G401 (cell line): ENCODE results near the gene MIOS. TPM values are rescaled to one million over a fixed set of nuclear protein-coding genes. Genes with fewer than 3 reads are reported as not detected.
"Not testable (repeated sequence)": the region's sequence is repeated elsewhere in the genome, so short reads cannot be mapped to it uniquely, and the experiment has no call there.

Experiments used
- DNase-seq: peaks from one replicate; pipeline ENCODE4 v3.0.0-alpha.2; 2015; ENCODE audit warnings: low spot score
- in situ Hi-C: cut with HindIII; loops from 2 replicates; pipeline ENCODE4 v1.10.0; 2016; ENCODE audit warnings: low sequenced_read_pairs, mixed read lengths
- total RNA-seq: library from RNA; depleted of rRNA; stranded (reverse); fragments of >200 nt; shearing (Covaris generic); gene quantifications from 2 replicates; pipeline ENCODE4 v1.2.3, GENCODE V29; 2014; rRNA removed

Gene MIOS
- total RNA-seq, 1 experiment from 2014 or later: 224 TPM

DNA sequence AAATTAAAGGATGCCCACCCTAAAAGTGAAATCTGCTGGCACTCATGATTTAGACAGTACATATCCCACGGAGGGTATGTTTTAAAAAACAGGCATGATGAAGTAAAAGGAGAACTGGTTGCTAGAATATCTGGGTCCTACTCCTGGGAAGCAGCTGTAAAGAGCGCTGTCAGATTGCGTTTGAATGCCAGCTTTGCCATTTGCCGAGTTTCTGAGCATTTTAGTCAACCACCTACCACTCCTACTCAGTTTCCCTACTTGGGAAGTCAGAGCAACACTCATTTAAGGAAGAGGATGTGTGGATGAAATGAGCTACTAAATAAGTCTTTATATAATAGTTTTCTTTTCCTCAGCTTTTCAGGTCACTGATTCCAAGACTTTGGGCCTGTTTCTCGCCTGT lies 72.7 kb downstream of the MIOS start:
- in situ Hi-C loops: no loop called here
- DNase-seq: no peak

- in situ Hi-C loops: no loop called here
- peak; percentile 59 for DNase-seq
Measured at GRCh38 chr7:7639847-7640220, 73.2 kb downstream of the MIOS start.

DNA sequence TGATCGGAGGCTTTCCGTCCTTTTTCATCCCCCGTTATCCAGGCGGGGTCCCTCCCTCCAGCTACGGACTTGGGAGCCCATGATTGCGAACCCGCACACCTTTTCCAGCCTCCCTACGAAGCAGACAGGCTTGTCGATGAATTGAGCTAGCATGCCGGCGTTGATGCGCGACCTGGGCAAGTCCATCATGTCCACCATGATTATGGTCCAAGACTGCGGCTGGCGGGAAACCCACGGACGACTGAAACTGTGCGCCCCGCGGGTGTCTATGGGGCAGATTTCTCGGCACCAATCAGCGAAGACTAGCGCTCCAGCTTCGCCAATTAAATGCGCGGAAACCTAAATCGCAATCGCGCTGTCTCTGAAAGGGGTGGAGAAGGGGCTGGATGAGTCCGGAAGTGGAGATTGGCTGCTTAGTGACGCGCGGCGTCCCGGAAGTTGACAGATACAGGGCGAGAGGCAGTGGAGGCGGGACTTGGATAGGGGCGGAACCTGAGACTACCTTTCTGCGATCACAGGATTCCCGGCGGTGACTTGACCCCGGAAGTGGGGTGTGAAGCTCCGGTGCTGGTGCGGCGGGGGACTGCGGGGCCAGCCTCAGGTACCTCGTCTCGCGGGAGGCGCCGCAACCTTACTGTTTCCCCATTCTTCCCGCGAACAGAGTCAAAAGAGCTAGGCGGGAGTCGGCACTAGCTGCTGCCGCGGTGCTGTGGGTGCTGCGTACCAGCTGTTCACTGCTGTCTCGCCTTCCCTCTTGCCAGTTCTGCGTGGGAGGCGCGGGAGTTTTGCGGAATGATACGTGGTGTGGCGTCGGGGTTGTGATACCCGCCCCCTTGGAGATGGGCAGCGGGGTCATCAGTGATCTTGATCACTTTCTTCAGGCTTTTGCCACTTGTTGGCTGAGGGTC lies 73.8 kb downstream of the MIOS start, which contains the start of gene UMAD1:
Gene UMAD1, plus strand, starts transcription at position 532 of the 908 bp plus-strand sequence. CDS start 32,620 bp downstream, outside the sequence.
- peak; percentile 100 for DNase-seq
- in situ Hi-C loops: no loop called here

DNA sequence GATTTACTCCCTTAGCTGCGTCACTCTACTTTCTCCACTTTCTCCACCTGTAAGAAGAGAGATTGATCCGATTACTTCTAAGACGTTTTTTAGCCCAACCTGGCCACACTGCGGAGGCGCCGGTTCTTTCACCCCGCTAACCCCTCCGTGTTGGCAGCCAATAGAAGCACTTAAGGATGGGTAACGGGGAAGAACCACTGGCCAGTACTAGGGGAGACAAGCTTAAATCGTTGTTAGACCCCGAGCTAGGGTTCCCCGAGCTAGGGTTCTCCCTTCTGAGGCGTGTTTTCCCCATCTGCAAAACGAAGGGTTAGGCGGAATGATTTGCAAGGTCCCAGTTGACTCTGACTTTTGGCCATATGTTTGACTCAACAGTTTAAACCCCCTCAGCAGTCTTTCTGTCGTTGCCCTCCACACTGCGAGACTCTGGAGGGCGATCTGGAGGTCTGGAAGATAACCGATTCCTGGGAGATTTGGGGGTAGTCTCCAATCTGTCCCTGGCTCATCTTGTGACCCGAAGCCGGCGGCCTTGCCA lies 74.5 kb downstream of the MIOS start:
- no peak for DNase-seq
- in situ Hi-C loops: no loop called here

DNA sequence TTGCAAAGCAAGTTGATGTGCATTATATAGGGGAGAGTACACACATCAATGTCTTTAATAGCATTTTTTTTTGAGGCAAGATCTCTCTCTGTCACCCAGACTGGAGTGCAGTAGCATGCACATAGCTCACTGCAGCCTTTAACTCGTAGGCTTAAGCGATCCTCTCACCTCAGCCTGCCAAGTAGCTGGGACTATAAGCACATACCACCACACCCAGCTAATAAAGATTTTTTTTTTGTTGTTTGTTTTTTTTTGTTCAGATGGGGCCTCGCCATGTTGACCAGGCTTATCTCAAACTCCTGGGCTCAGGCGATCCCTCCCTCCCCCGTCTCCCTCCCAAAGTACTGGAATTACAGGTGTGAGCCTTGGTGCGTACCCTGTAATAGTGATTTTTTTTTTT lies 75.4 kb downstream of the MIOS start:
- peak; percentile 9 for DNase-seq
- in situ Hi-C loops: no loop called here

DNA sequence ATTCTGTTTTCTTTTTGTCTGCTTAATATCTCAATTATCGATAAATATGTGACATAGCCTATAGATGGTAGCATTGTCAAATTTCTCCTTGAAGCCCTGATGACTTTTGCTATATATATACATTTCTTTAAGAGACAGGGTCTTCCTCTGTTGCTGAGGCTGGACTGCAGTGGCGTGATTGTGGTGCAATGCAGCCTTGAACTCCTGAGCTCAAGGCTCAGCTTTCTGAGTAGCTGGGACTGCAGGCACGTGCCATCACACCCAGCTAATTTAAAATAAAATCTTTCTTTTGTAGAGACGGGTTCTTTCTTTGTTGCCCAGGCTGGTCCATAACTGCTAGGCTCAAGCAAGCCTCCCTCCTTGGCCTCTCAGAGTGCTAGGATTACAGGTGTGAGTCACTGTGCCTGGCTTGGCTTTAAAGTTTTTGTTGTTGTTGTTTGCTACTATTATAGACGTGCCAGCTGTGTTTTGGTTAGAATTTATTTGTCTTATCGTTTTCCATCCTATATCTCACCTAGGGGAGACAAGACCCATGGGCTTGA lies 80.9 kb downstream of the MIOS start:
- DNase-seq: no peak
- in situ Hi-C loops: no loop called here

DNA sequence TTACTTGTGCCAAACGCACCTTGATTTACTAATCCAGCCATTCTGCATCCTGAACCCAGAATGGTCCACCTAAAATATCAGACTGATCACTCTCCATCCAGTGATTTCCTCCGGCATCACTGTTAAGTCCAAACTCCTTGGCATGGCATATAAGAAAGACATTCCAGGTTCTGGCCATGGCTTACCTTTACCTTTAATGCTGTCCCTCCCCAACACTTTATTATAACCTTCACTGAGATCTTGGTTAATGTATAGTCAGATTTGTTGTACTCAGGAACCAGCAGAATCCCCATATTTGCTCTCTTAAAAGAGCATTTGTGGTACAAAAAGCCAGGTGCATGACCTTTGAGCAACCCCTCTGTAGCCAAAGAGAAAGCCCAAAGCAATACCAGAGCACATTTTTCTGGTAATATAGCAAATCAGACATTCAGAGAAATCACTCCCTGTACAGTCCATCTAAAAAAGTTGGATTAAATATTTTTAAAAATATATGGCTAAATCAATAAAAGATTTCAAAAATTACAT lies 84.1 kb downstream of the MIOS start:
- no peak for DNase-seq
- in situ Hi-C loops: no loop called here

DNA sequence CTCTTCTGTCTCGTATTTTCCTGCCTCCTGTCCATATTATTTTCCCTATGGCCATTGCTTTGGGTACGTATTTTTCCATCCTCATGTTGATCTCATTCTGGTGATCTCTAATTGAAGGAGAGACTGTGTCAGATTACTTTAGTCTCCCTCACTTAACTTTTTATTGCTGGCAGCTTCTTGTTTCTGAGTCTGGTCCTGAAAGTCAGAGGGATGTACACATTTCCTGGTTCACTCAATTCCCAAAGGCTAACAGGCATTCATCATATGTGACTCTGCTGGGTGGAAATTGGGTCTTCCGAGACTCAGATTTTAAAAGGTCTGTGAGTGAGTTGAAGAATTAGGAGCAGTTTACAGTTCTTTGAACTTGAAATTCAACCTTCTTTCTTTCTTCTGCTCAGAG lies 84.8 kb downstream of the MIOS start:
- in situ Hi-C loops: no loop called here
- DNase-seq: no peak

DNA sequence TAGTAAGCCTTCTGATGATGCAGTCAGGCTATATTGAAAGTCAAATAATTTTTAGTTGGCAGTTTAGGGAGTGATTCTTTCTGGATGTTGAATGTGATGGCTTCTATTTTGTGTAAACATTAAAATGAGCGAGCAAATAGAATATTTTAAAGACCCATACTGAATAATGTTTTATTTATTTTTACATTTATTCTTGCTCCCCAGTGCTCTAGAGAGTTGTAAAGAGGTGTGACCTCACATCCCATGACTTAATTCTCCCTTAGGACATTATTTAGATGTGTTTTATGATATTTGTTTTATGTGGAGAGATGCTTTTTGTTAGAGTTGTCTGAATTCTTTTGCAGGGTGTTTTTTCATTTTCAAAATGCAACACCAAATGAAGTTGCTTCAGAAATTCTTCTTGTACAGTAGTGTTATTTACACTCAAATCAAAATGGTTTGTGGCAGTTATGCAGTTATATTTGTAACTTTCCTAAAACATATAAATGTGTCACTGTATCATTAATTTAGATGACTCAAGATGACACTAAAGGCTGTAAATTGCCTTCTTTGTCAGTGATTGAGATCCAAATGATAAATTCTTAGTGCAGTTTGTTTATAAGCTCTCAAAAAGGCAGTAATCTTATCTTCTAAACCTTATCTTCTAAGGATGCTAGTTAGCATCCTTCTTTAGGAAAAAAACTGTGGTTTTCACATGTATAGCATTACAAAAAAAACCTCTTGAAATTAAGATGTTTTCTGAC lies 86.3 kb downstream of the MIOS start:
- no peak for DNase-seq
- in situ Hi-C loops: no loop called here

- in situ Hi-C loops: no loop called here
- DNase-seq: no peak
Measured at GRCh38 chr7:7653593-7654187, 87.0 kb downstream of the MIOS start.

DNA sequence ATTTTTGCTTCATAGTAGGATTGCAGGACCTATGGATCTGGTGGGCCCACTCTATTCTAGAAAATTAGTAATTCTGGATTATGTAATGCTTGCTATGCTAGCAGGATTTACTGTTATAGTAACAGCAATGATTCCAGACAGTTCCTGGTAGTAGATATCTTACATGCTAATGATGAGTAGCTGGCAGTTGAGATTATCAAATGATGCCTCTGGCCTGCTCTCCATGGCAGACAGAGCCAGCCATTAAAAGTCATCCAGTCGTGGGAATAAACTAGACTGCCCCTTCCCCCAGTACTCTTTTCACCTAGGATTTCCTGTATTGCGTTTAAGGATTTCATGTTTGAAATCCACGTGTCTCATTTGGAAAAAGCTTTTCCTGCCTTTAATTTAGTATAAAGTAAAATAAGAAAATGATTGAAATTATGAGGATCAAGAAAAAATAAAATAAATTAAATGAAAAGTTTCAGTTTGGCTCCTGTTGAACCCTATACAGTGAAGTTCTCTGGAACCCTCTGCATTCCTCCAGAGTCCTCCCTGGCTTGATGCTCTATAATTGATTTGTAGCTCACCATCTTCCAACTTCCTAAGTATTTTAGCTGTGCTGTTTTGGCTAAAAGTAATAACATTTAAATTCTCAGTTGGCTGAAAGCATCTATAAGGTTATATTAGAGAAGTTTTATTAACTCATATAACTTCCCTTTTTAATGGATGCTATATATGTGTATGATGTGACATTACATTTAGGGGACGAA lies 88.5 kb downstream of the MIOS start:
- in situ Hi-C loops: no loop called here

GRCh38 chr7:7656459-7656858 lies 89.8 kb downstream of the MIOS start:
- in situ Hi-C loops, DNase-seq: not testable (repeated sequence)

More for the DNA sequence above, 88.5 kb downstream of the MIOS start:
- no peak for DNase-seq

Other genes with a start within 250 kb of the MIOS start
- not detected in 2 replicates for gene COL28A1, start 31.0 kb upstream of the MIOS start, total RNA-seq
- 29.3 and 42.3 TPM in 2 replicates for gene UMAD1, start 73.9 kb downstream of the MIOS start, total RNA-seq
- 123 and 170 TPM in 2 replicates for gene RPA3, start 151.7 kb downstream of the MIOS start, total RNA-seq